Head of caudate nucleus (tissue), 42 donors: ENCODE results near the gene AIP.

Source experiments
- DNase-seq, 42 donors: peaks; one replicate each; pipeline versions ENCODE4 v3.0.0 to v3.0.0-alpha.2; 2020 to 2021; ENCODE audit warnings: mixed read lengths in 7 of 42
- intact Hi-C: fragments of 100-400 bp; cut with DNase I; formaldehyde crosslinking; loops from one replicate; pipeline ENCODE4 v1.15.0; 2022

The AIP gene

GRCh38 chr11:67442504-67443404, 40.1 kb upstream of the AIP start:
- intact Hi-C loops: no loop called here
- no peak for DNase-seq

DNA sequence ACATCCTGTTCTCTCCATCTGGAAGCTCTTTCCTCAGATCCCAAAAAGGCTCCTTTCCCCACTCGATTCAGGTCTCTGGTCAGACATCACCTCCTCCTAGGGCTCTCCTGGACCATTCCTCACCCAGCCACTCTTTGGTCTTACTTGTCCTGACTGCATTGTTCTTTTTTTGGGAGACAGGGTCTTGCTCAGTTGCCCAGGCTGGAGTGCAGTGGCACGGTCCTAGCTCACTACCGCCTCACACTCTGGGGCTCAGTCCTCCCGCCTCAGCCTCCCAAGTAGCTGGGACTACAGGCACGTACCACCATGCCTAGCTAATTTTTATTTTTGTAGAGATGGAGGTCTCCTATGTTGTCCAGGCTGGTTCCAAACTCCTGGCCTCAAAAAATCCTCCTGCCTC, 37.3 kb upstream of the AIP start:
- intact Hi-C loops: no loop called here
- no peak for DNase-seq

- intact Hi-C loops: no loop called here
- DNase-seq: no peak
Measured at GRCh38 chr11:67448220-67448609, 34.6 kb upstream of the AIP start.

DNA sequence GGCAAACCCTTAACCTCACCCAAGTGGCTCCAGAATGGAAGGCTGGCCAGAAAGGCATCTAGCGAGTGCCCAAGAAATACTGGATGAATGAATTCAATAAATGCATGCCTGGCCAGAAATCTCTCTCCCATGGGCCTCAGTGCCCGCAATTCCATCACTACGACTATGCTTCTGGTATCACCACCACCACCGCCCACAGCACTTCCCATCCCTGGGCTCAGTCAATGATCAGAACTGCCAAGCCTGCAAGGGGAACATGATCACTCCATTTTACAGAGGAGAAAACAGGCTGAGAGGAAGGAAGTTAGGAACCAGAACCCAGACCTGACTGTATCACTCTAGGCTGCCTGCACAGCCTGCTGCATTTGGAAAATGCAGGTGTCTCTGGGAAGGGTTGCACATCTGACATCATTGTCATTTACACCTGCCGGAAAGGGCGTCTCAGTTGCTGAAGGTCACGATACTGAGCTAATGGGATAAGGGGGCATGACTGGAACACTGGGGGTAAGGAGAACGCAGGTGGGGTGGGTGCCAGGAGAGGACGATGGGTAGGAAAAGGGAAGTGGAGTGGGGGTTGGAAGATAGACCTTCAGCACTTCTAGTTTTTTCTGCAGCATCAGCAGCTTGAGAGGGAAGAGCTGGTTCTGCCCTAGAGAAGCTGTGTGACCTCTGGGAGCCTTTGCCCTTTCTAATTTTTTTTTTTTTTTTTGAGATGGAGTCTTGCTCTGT, 33.5 kb upstream of the AIP start:
- intact Hi-C loops: no loop called here
- DNase-seq: peak in 1 of 42 donors; percentile 26

- no peak for DNase-seq
- intact Hi-C loops: no loop called here
Measured at GRCh38 chr11:67450796-67451657, 31.8 kb upstream of the AIP start.

- intact Hi-C loops: no loop called here
- no peak for DNase-seq
Measured at GRCh38 chr11:67451658-67451976, 31.2 kb upstream of the AIP start.

GRCh38 chr11:67452141-67452952, 30.5 kb upstream of the AIP start, which contains the start of gene GPR152:
Gene GPR152, minus strand, starts transcription at chr11:67452729. Its CDS starts 5 bp downstream, at chr11:67452724.
- peak in 1 of 42 donors; percentile 24 for DNase-seq
- intact Hi-C loops: no loop called here

GRCh38 chr11:67453816-67454732, 28.8 kb upstream of the AIP start:
- intact Hi-C loops: no loop called here
- DNase-seq: no peak

- intact Hi-C loops: no loop called here
- DNase-seq: no peak
Measured at GRCh38 chr11:67455054-67455453, 27.8 kb upstream of the AIP start, which contains the start of gene CABP4. Gene CABP4, plus strand, starts transcription at chr11:67455354. Its CDS starts 70 bp downstream, at chr11:67455424.

DNA sequence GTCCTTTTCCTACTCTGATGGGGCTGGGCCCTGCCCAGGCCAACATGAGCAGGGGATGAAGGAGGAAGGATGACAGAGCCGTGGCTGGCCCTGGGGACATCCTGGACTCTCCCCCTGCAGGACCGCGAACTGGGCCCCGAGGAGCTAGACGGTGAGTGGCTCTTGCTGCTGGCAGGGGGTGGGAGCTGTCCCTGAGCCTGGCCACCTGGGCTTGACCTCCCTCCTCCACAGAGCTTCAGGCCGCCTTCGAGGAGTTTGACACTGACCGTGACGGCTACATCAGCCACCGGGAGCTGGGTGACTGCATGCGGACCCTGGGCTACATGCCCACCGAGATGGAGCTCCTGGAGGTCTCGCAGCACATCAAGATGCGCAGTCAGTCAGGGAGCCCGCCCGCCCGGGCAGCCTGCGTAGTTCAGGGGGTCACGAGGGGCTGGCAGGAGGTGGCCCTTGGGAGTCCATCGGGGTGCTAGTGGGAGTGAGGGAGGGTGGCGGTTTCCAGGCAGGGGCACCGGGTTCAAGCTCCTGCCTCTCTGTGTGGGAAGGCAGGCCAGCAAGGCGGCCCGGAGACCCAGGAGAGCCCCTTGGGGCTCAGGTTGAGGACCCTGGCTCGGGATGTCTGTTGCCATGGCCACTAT, 26.6 kb upstream of the AIP start:
- no peak for DNase-seq
- intact Hi-C loops: no loop called here

DNA sequence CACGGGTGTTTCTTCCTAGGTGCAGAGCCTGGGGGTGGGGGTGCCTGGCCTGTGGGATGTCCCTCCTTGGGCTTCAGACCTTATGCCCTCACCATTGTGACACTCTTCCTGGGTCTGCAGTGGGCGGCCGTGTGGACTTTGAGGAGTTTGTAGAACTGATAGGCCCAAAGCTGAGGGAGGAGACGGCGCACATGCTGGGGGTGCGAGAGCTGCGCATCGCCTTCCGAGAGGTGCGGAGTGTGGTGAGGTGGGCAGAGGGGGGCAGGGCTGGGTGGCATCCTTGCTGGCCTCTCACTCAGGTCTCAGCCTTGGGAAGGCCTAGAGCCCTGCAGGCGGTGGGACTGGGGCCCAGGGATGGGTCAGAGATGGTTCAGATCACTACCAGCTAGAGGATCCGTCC, 25.4 kb upstream of the AIP start:
- no peak for DNase-seq
- intact Hi-C loops: no loop called here

- intact Hi-C loops: no loop called here
- no peak for DNase-seq
Measured at GRCh38 chr11:67458266-67458665, 24.6 kb upstream of the AIP start.

GRCh38 chr11:67463186-67463585, 19.6 kb upstream of the AIP start:
- intact Hi-C loops: no loop called here
- no peak for DNase-seq

- DNase-seq: peak in 19 of 42 donors; percentile 24 to 81 (median 58)
- intact Hi-C loops: no loop called here
Measured at GRCh38 chr11:67463680-67464410, 19.0 kb upstream of the AIP start.

GRCh38 chr11:67464411-67465188, 18.2 kb upstream of the AIP start:
- intact Hi-C loops: loop anchor here (5.0 kb wide), 1 partner anchor 62 kb away; the partner anchor contains the start of genes PPP1CA and TBC1D10C
- peak; percentile 58 to 92 (median 83) for DNase-seq

DNA sequence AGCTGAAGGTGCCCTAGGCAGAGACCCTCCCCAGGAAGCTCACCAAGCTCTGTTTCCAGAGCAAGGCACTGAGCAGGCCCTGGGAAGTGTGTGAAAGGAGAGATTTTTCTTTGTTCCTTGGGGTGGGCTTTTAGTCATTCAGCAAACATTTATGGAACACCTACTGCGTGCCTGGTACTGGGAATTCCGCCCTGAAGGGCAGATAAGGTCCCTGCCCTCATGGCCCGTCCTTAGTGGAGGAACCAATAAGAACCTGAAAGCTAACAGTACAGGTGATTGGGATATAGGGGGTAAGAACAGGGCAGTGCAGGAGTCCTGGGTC, 17.7 kb upstream of the AIP start:
- intact Hi-C loops: loop anchor here (5.0 kb wide), 1 partner anchor 63 kb away; the partner anchor contains the start of genes PPP1CA and TBC1D10C

More for the DNA sequence above, 17.7 kb upstream of the AIP start:
- DNase-seq: no peak
